Gastrocnemius medialis (tissue), 4 donors: ENCODE data around the gene ABCF1. TPM values are rescaled to one million over a fixed set of nuclear protein-coding genes. Genes with fewer than 3 reads are reported as not detected.

Experiments
- ATAC-seq, 2 donors: fragments of 150-250 bp; one replicate each; pipeline ENCODE4 v1.9.1; 2016
- DNase-seq, 2 donors: peaks; one replicate each; pipeline ENCODE4 v3.0.0-alpha.2; 2019
- H3K27ac ChIP-seq, 4 donors: fragments of 200-600 bp; sonication (generic); 1 replicate in 1 of 4; 2 replicates in 3 of 4; pipeline ENCODE4 v1.5.1; 2016 to 2018; ENCODE audit warnings: mild to moderate bottlenecking in 2 of 4, moderate library complexity in 1 of 4
- H3K27me3 ChIP-seq, 3 donors: fragments of 200-600 bp; sonication (generic) in 2 of 3; 1 replicate in 1 of 3; 2 replicates in 2 of 3; pipeline versions ENCODE4 v1.5.1 to v1.6.0; 2016 to 2019; ENCODE audit warnings: mild to moderate bottlenecking in 1 of 3, moderate library complexity in 1 of 3
- H3K36me3 ChIP-seq, 2 donors: fragments of 200-600 bp; sonication (generic) in 1 of 2; one replicate each; pipeline ENCODE4 v1.5.1; 2017 to 2018
- H3K4me1 ChIP-seq, 2 donors: fragments of 200-600 bp; sonication (generic) in 1 of 2; one replicate each; pipeline ENCODE4 v1.5.1; 2016 to 2017; ENCODE audit warnings: mild to moderate bottlenecking in 2 of 2
- H3K4me3 ChIP-seq, 4 donors: fragments of 200-600 bp; sonication (generic) in 3 of 4; 1 replicate in 1 of 4; 2 replicates in 3 of 4; pipeline ENCODE4 v1.5.1; 2016 to 2019; ENCODE audit warnings: mild to moderate bottlenecking in 2 of 4
- H3K9me3 ChIP-seq, 3 donors: fragments of 200-600 bp; sonication (generic) in 2 of 3; 1 replicate in 1 of 3; 2 replicates in 2 of 3; pipeline ENCODE4 v1.5.1; 2016 to 2019
- POLR2A ChIP-seq, 2 donors: fragments of 450-650 bp; IDR thresholded peaks; one replicate each; pipeline ENCODE4 v1.6.1; 2017; ENCODE audit warnings: antibody characterized with exemption in 2 of 2, mild to moderate bottlenecking in 2 of 2, moderate library complexity in 2 of 2
- in situ Hi-C, 4 donors: fragments of 200-750 bp; cut with MboI; loops; one replicate each; pipeline versions ENCODE4 v1.15.0 to v1.8.0; 2017; ENCODE audit warnings: low sequenced_read_pairs in 4 of 4
- intact Hi-C: fragments of 100-400 bp; cut with DNase I; formaldehyde crosslinking; loops from one replicate; pipeline ENCODE4 v1.15.1; 2023; ENCODE audit warnings: low total_unique reads
- total RNA-seq, 4 donors: library from RNA; depleted of rRNA; stranded (reverse); fragments of >200 nt; gene quantifications; one replicate each; pipeline versions ENCODE4 v1.1.0 to v1.2.3, GENCODE V29; 2016
- TF ChIP-seq, protein P1 (sequence below), 5 experiments: fragments of 450-650 bp in 3 of 5; fragments of 200-600 bp in 2 of 5; sonication (generic) in 2 of 5; IDR thresholded peaks in 4 of 5; conservative IDR thresholded peaks in 1 of 5; 1 replicate in 4 of 5; 2 replicates in 1 of 5; pipeline ENCODE4 v1.5.1; 2016 to 2019; ENCODE audit warnings: antibody characterized with exemption in 5 of 5, mild to moderate bottlenecking in 3 of 5, moderate library complexity in 3 of 5

Gene ABCF1
- total RNA-seq, 4 donors from 2014 or later = 55.8 to 122 (median 111) TPM

DNA sequence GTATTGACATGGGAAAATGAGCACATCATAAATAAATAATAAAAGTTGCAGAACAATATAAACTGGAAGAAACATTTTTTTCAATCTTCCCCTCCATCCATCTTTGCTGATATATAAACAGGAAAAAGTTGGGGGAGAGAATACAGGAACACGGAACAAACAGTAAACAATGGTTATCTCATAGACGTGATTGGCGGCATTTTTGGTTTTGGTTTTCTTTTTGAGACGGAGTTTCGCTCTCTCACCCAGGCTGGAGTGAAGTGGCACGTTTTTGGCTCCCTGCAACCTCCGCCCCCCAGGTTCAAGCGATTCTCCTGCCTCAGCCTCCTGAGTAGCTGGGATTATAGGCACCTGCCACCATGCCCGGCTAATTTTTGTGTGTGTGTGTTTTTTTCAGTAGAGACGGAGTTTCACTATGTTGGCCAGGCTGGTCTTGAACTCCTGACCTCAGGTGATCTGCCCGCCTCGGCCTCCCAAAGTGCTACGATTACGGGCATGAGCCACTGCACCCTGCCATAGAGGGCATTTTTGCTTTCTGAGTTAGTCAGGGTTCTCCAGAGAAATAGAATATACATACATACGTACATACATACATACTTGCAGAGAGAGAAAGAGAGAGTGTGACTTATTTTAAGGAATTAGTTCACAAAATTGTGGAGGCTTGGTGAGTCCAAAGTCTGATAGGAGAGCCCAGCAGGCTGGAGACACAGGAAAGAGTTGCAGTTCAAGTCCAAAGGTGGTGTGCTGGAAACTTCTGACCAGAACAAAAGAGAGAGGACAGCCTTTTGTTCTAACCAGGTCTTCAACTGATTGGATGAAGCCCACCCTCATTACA is 37.6 kb upstream of the ABCF1 start:
- H3K9me3 ChIP-seq = no peaks in the 10 kb centered on the region
- intact Hi-C loops (no loop called here), in situ Hi-C loops (loop anchor here in 3 of 4 donors (5.0 to 25.0 kb wide), 3 partner anchors 49 to 554 kb away; partner anchors contain the start of gene HLA-E (in 1 of the 3))
- H3K27ac ChIP-seq = peak overlapping the region in 2 of 4 donors; percentile 48 to 52
- H3K4me1 ChIP-seq = no peaks in the 10 kb centered on the region
- H3K36me3 ChIP-seq = no peaks in the 10 kb centered on the region
- ATAC-seq (no peak), DNase-seq (no peak)
- TF ChIP-seq, protein P1, sequence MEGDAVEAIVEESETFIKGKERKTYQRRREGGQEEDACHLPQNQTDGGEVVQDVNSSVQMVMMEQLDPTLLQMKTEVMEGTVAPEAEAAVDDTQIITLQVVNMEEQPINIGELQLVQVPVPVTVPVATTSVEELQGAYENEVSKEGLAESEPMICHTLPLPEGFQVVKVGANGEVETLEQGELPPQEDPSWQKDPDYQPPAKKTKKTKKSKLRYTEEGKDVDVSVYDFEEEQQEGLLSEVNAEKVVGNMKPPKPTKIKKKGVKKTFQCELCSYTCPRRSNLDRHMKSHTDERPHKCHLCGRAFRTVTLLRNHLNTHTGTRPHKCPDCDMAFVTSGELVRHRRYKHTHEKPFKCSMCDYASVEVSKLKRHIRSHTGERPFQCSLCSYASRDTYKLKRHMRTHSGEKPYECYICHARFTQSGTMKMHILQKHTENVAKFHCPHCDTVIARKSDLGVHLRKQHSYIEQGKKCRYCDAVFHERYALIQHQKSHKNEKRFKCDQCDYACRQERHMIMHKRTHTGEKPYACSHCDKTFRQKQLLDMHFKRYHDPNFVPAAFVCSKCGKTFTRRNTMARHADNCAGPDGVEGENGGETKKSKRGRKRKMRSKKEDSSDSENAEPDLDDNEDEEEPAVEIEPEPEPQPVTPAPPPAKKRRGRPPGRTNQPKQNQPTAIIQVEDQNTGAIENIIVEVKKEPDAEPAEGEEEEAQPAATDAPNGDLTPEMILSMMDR (IDR thresholded peaks at IDR 0.05 in 4 of 5, conservative IDR thresholded peaks at IDR 0.05 in 1 of 5) = no peak
- no peak for TF ChIP-seq POLR2A (IDR thresholded peaks at IDR 0.05)
- H3K27me3 ChIP-seq = no peaks in the 10 kb centered on the region
- H3K4me3 ChIP-seq = no peak overlapping the region

DNA sequence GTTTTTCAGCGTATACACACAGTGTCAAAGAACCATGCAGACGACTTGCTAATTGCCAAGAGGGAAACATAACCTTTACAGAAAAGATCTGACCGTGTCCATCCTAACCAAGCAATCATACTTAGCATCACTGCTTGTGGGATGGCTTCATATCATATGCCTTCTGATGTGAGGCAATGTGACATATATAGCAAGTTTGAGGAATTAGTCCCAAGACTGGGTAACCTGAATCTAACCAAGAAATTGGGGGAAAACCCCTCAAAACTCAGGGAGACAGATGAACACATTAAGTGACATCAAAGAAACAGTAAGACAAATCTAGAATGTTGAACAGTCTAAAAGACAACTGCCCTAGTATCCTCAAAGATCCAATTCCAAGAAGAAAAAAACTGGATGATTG is 33.3 kb upstream of the ABCF1 start:
- Histone ChIP-seq H3K27ac (no peak overlapping the region), H3K4me3 (no peak overlapping the region), H3K36me3 (no peaks in the 10 kb centered on the region), H3K27me3 (no peaks in the 10 kb centered on the region), H3K9me3 (no peaks in the 10 kb centered on the region), H3K4me1 (peaks cover 5 to 8% of the 10 kb centered on the region in 2 donors)
- ATAC-seq (no peak), DNase-seq (no peak)
- intact Hi-C loops = no loop called here
- TF ChIP-seq, protein P1 (IDR thresholded peaks at IDR 0.05 in 4 of 5, conservative IDR thresholded peaks at IDR 0.05 in 1 of 5) = no peak
- TF ChIP-seq POLR2A (IDR thresholded peaks at IDR 0.05) = no peak
- in situ Hi-C loops = loop anchor here in 3 of 4 donors (10.0 to 25.0 kb wide), 2 partner anchors 53 to 549 kb away; partner anchors contain the start of gene HLA-E (in 1 of the 3)

DNA sequence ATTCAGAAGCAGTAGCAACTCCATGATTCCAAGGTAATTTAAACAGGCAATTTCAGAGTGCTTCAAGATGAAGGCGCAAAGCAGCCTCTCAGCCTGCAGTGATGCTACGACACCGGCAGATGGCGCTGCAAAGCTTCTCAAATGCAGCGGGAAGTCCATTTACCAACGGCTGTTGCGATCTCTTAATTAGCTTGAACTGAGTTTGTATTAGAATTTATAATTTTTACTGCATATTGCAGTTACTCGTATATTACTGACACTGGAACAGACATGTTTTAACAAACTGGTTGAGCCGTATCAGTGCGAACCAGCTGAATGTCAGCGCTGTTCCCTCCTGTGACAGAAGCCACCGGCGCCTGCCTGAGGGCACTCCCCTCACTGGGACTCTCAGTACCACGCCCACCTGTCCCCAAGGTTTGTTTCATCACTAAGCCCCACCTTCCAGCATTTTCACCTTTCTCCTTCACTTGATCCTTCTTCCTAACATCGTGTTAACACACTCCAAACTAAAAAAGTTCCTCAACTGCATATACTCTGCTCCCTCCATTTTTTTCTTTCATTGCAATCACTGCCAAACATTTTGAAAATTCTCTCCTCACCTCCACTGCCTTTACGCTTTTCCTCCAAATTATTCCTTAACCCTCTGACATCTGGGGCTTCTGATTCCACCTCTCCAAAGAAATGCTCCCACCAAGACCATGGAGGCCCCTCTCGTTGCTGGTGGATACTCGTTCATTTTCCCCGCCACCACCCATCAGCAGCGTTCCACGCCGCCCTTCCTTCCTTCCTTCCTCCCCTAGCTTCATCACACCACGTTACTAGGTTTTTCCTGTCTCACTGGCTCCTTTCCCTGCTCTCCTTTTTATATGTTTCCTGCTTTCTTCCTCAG is 29.5 kb upstream of the ABCF1 start:
- DNase-seq (peak; percentile 45 to 64), ATAC-seq (peak; percentile 78 to 90)
- Histone ChIP-seq H3K27me3 (no peaks in the 10 kb centered on the region), H3K36me3 (peaks cover 0 to 5% of the 10 kb centered on the region in 2 donors), H3K27ac (peak overlapping the region in 3 of 4 donors; percentile 48 to 59 (median 53)), H3K4me3 (peak overlapping the region; percentile 36 to 52 (median 40)), H3K4me1 (peaks cover 5 to 13% of the 10 kb centered on the region in 2 donors), H3K9me3 (no peaks in the 10 kb centered on the region)
- TF ChIP-seq POLR2A (IDR thresholded peaks at IDR 0.05) = peak in 1 of 2 donors; percentile 39
- TF ChIP-seq, protein P1 (IDR thresholded peaks at IDR 0.05 in 4 of 5, conservative IDR thresholded peaks at IDR 0.05 in 1 of 5) = peak; percentile 84 to 97 (median 93)
- intact Hi-C loops = loop anchor here (2.0 to 5.0 kb wide), 5 partner anchors 54 to 546 kb away; partner anchors contain the start of genes DHX16 and HLA-E
- in situ Hi-C loops = loop anchor here in 2 of 4 donors (5.0 to 25.0 kb wide), 2 partner anchors 59 to 546 kb away; no protein-coding TSS in a partner anchor

DNA sequence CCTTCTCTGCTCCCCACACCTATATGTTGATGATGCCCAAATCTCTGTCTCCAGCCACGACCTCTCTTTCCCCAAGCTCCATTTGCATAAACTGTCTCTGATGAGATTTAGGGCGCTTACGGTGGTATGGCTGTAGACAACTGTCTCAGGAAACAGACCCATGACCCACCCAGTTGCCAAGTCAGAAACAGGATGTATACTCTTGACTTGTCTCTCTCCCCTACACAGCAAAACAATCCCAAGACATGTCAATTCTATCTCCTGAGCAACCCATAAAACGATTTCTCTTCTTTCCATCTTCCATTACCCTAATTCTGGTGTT is 28.9 kb upstream of the ABCF1 start:
- Histone ChIP-seq H3K27me3 (no peaks in the 10 kb centered on the region), H3K9me3 (no peaks in the 10 kb centered on the region), H3K27ac (peak overlapping the region in 3 of 4 donors; percentile 48 to 59 (median 53)), H3K36me3 (peaks cover 0 to 9% of the 10 kb centered on the region in 2 donors), H3K4me1 (peaks cover 5 to 13% of the 10 kb centered on the region in 2 donors), H3K4me3 (peak overlapping the region in 3 of 4 donors; percentile 36 to 52 (median 40))
- TF ChIP-seq, protein P1 (IDR thresholded peaks at IDR 0.05 in 4 of 5, conservative IDR thresholded peaks at IDR 0.05 in 1 of 5) = no peak
- TF ChIP-seq POLR2A (IDR thresholded peaks at IDR 0.05) = no peak
- in situ Hi-C loops = loop anchor here in 2 of 4 donors (5.0 to 25.0 kb wide), 2 partner anchors 60 to 545 kb away; no protein-coding TSS in a partner anchor
- ATAC-seq (no peak), DNase-seq (no peak)
- intact Hi-C loops = loop anchor here (5.0 kb wide), 4 partner anchors 55 to 545 kb away; partner anchors contain the start of genes DHX16 and HLA-E
